Activated naive CD8-positive, alpha-beta T cell treated with anti-CD3 and anti-CD28 coated beads, Interleukin-2, amount 10 ng/mL, durations not matched to agents 7 days and 5 days (primary cell): ENCODE results near the gene RAMP2. TPM values are rescaled to one million over a fixed set of nuclear protein-coding genes. Genes with fewer than 3 reads are reported as not detected.
A peak's percentile ranks its signal among the peaks of the same experiment; 100 is the strongest.
"Not testable (repeated sequence)": the region's sequence is repeated elsewhere in the genome, so short reads cannot be mapped to it uniquely, and the experiment has no call there.

ENCODE experiments used
- ATAC-seq: fragments of 150-1000 bp; cut with Tn5 transposase; one replicate; pipeline ENCODE4 v1.10.0; 2021; ENCODE audit warnings: low read depth, moderate library complexity
- POLR2A ChIA-PET: fragments of 350-600 bp; sonication (Branson Sonifier 250); formaldehyde crosslinking; loops from one replicate; lab custom pipeline; 2021; ENCODE audit warnings: antibody characterized with exemption; lab: Charles Lee
- DNase-seq: peaks from one replicate; pipeline ENCODE4 v3.0.0; 2021
- H3K27ac Mint-ChIP-seq: one replicate; pipeline ENCODE4 v1.8.0; 2022; ENCODE audit warnings: mild to moderate bottlenecking, mixed read lengths
- H3K27me3 Mint-ChIP-seq: one replicate; pipeline ENCODE4 v1.8.0; 2022; ENCODE audit warnings: mild to moderate bottlenecking, moderate library complexity, mixed read lengths
- H3K36me3 Mint-ChIP-seq: one replicate; pipeline ENCODE4 v1.8.0; 2021; ENCODE audit warnings: mild to moderate bottlenecking, mixed read lengths
- H3K4me1 Mint-ChIP-seq: one replicate; pipeline ENCODE4 v1.8.0; 2021; ENCODE audit warnings: mixed read lengths
- H3K4me3 Mint-ChIP-seq: one replicate; pipeline ENCODE4 v1.8.0; 2022; ENCODE audit warnings: mild to moderate bottlenecking, moderate library complexity, mixed read lengths
- H3K9me3 Mint-ChIP-seq: one replicate; pipeline ENCODE4 v1.8.0; 2021; ENCODE audit warnings: mixed read lengths
- total RNA-seq, 2 experiments: library from RNA; stranded (reverse); gene quantifications; one replicate each; pipeline ENCODE4 v1.2.3, GENCODE V29; 2021

Gene RAMP2
- total RNA-seq, 2 experiments from 2014 or later = not detected

DNA sequence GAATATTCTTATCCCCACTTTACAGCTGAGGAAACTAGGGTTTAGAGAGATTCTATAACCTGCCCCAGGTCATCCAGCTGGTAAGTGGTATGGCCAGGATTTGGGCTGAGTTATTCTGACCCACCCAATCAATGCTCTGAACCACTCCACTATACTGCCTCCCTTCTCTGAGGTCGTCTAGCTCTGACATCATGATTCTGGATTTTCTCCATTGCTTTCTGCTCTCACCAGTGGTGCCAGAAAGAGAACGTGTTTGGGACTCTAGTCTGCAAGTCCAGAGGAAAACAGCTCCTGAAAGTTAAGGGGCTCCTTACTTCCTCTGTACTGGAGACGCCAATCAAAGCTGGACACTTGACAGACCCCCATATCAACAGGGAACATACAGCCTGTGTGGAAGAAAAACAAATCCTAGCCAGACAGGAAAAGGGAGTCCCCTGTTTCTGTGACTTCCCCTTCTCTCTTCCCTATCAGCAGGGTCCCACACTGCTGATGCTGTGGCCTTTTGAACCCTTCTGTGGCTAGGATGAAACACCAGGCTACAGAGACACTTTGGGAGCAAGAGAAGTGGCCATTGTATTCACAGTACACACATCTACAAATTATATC, 10.2 kb upstream of the RAMP2 start:
- ATAC-seq (no peak), DNase-seq (no peak)
- no peaks in the 10 kb centered on the region for H3K36me3 Mint-ChIP-seq
- H3K4me1 Mint-ChIP-seq = no peaks in the 10 kb centered on the region
- no peaks in the 10 kb centered on the region for H3K9me3 Mint-ChIP-seq
- H3K27ac Mint-ChIP-seq = no peak overlapping the region
- no peak overlapping the region for H3K4me3 Mint-ChIP-seq
- POLR2A ChIA-PET = interaction anchor here (1.1 kb wide), 1 partner anchor 17 kb away, joined by 3 read pairs; no protein-coding TSS in a partner anchor
- H3K27me3 Mint-ChIP-seq = peaks cover 62% of the 10 kb centered on the region

DNA sequence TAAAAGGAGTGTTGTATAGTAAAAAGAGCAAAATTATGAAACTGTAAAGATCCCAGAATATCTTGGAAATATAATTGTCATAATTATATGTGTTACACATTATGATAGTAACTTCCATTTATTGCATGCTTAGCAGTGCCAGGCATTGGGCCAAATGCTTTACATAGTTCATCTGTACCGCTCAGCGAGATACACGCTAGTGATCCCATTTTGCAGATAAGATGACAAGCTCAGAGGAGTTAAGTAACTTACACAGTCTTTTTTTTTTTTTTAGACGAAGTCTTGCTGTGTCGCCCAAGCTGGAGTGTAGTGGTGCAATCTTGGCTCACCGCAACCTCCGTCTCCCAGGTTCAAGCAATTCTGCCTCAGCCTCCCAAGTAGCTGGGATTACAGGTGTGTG, 9.4 kb upstream of the RAMP2 start:
- ATAC-seq = no peak
- DNase-seq = no peak
- Mint-ChIP-seq H3K36me3 (no peaks in the 10 kb centered on the region), H3K4me1 (no peaks in the 10 kb centered on the region), H3K4me3 (no peak overlapping the region), H3K27me3 (peaks cover 61% of the 10 kb centered on the region), H3K9me3 (no peaks in the 10 kb centered on the region), H3K27ac (no peak overlapping the region)
- POLR2A ChIA-PET = no interaction called here

DNA sequence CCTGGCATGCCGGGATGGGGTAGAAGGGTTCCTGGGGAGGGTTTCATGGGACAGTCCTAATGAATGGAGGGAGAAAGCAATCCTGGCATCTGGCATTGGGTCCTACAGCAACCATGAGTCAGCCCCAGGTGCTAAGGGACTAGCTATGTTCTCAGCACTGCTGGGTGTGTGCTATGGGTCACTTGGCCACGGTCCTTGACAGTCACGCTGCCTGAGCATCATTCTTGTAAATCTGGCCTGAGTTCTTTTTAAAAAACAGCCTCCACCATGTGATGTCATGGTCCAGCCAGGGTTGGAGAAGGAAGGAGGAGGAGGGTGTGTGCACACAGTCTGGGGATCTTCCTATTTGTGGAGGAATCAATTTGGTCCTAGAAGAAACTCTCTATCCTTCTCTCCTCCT, 6.2 kb upstream of the RAMP2 start:
- Mint-ChIP-seq H3K4me3 (no peak overlapping the region), H3K9me3 (no peaks in the 10 kb centered on the region), H3K36me3 (no peaks in the 10 kb centered on the region), H3K27me3 (peaks cover 62% of the 10 kb centered on the region), H3K4me1 (no peaks in the 10 kb centered on the region), H3K27ac (no peak overlapping the region)
- no peak for DNase-seq
- POLR2A ChIA-PET = interaction anchor here (0.8 kb wide), 1 partner anchor 17 kb away, joined by 4 read pairs; no protein-coding TSS in a partner anchor
- no peak for ATAC-seq

DNA sequence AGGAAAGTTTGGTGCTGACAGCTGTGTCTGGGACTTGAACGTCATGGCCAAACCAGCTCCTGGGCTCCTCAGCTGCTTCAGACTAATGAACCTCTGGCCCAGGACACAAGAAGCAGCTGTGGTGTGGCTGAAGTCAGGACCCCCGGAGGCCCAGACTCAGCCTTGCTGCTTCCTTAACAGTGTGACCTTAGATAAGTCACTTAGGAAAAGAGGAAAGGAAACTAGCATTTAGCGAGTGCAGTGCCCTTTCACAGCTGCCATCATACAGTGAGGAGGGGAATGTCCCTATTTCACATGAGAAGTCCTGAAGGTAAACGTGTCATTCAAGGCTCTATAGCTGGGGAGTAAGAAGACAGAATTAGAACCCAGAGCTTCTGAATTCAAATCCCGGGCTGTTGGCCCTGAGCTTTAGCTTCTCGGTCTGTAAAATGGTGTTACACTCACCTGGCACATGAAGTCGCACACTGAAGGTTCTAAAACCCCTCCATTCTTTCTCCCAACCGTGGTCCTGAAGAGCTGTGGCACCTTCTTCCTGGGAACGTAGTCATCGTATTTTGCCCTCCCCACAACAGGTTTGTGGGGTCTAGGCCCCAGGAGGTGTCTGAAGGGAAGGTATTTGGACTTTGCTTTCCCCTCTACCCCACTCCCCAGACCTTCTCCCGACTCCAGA, 910 bp upstream of the RAMP2 start:
- no peak for DNase-seq
- Mint-ChIP-seq H3K9me3 (no peaks in the 10 kb centered on the region), H3K27me3 (peaks cover 66% of the 10 kb centered on the region), H3K36me3 (no peaks in the 10 kb centered on the region), H3K27ac (no peak overlapping the region), H3K4me1 (no peaks in the 10 kb centered on the region), H3K4me3 (peak overlapping the region; percentile 18)
- POLR2A ChIA-PET = interaction anchor here (1.4 to 1.7 kb wide), 3 partner anchors 10 to 182 kb away, joined by 3 to 6 read pairs (median 6); partner anchors contain the start of genes PSMC3IP and VPS25
- no peak for ATAC-seq

DNA sequence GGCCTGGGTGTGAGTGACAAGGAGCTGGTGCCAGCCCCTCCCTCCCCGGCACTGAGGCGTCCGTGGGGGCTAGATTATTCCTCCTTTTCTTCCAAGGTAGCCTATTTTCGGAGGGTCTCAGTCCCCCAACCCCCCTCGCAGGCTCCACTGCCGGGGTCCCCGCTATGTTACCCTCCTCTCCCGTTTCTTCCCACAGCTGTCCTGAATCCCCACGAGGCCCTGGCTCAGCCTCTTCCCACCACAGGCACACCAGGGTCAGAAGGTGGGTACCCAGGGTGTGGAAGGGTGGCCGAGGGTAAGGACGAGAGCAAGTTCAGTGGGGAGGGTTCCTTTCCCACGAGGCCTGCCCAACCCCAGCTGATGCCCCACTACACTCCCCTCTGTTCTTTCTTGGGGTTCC, 611 bp downstream of the RAMP2 start:
- peak overlapping the region; percentile 16 for H3K4me3 Mint-ChIP-seq
- ATAC-seq = no peak
- POLR2A ChIA-PET = interaction anchor here (0.6 to 0.8 kb wide), 2 partner anchors 44 to 183 kb away, joined by 3 to 5 read pairs; no protein-coding TSS in a partner anchor

DNA sequence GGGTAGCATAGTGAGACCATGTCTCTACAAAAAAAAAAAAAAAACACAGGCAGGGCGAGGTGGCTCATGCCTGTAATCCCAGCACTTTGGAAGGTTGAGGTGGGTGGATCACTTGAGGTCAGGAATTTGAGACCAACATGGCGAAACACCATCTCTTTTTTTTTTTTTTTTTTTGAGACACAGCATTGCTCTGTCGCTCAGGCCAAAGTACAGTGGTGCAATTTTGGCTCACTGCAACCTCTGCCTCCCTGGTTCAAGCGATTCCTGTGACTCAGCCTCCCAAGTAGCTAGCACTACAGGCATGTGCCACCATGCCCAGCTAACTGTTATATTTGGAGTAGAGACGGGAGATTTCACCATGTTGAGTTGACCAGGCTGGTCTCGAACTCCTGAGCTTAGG, 5.1 kb downstream of the RAMP2 start:
- POLR2A ChIA-PET = no interaction called here
- Mint-ChIP-seq H3K9me3 (no peaks in the 10 kb centered on the region), H3K4me1 (no peaks in the 10 kb centered on the region), H3K36me3 (no peaks in the 10 kb centered on the region), H3K27me3 (peaks cover 38% of the 10 kb centered on the region), H3K4me3 (no peak overlapping the region), H3K27ac (no peak overlapping the region)
- no peak for DNase-seq
- ATAC-seq = no peak

More for the DNA sequence above, 611 bp downstream of the RAMP2 start:
- H3K9me3 Mint-ChIP-seq = no peaks in the 10 kb centered on the region
- no peak for DNase-seq
- H3K4me1 Mint-ChIP-seq = no peaks in the 10 kb centered on the region
- H3K27ac Mint-ChIP-seq = no peak overlapping the region
- H3K36me3 Mint-ChIP-seq = no peaks in the 10 kb centered on the region
- H3K27me3 Mint-ChIP-seq = peaks cover 60% of the 10 kb centered on the region

DNA sequence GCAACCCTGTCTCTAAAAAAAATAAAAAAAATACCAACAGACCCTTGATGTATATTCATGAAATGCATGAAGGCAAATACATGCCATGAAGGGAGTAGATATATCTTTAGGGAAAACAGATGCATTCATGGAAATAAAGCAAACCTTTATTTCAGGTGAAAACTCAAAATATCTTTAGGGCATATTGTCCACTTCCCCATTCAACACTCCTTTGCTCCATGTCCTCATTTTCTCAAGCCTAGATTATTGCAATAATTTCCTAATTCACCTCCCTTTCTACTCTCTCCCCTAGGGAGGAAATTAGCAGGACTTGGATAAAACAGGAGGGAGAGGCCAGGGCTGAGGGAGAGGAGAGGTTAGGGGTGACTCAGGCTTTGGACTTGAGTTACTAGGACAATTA, 6.5 kb downstream of the RAMP2 start:
- Mint-ChIP-seq H3K27ac (no peak overlapping the region), H3K4me1 (peaks cover 6% of the 10 kb centered on the region), H3K9me3 (no peaks in the 10 kb centered on the region), H3K27me3 (peaks cover 28% of the 10 kb centered on the region), H3K36me3 (no peaks in the 10 kb centered on the region), H3K4me3 (no peak overlapping the region)
- DNase-seq (no peak), ATAC-seq (no peak)
- POLR2A ChIA-PET = no interaction called here

DNA sequence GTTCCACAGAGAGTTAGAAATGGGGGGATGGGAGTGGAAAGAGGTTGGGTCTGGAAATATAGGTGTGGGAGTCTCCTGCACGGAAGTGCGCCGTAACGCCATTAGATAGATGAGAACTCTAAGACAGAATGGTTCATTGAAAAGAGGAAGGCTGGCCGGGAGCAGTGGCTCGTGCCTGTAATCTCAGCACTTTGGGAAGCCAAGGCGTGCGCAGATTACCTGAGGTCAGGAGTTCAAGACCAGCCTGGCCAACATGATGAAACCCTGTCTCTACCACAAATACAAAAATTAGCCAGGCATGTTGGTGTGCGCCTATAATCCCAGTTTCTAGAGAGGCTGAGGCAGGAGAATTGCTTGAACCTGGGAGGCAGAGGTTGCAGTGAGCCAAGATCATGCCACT, 7.0 kb downstream of the RAMP2 start:
- H3K9me3 Mint-ChIP-seq, H3K27ac Mint-ChIP-seq, H3K36me3 Mint-ChIP-seq, DNase-seq, ATAC-seq, H3K4me3 Mint-ChIP-seq, H3K4me1 Mint-ChIP-seq, POLR2A ChIA-PET: not testable (repeated sequence)
- H3K27me3 Mint-ChIP-seq = peaks cover 23% of the 10 kb centered on the region

DNA sequence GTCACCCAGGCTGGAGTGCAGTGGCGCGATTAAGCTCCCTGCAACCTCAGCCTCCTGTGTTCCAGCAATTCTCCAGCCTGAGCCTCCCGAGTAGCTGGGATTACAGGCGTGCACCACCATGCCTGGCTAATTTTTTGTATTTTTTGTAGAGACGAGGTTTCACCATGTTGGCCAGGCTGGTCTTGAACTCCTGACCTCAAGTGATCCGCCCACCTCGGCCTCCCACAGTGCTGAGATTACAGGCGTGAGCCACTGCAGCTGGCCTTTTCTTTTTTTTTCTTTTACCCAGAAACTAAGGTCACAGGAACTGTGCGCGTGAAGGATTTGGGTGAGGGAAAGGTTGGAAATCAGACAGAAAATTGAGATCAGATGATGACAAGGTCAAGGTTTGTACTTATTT, 8.9 kb downstream of the RAMP2 start:
- H3K36me3 Mint-ChIP-seq, H3K9me3 Mint-ChIP-seq, H3K4me3 Mint-ChIP-seq, ATAC-seq, H3K27ac Mint-ChIP-seq, DNase-seq, POLR2A ChIA-PET: not testable (repeated sequence)
- Mint-ChIP-seq H3K4me1 (peaks cover 20% of the 10 kb centered on the region), H3K27me3 (peaks cover 14% of the 10 kb centered on the region)

DNA sequence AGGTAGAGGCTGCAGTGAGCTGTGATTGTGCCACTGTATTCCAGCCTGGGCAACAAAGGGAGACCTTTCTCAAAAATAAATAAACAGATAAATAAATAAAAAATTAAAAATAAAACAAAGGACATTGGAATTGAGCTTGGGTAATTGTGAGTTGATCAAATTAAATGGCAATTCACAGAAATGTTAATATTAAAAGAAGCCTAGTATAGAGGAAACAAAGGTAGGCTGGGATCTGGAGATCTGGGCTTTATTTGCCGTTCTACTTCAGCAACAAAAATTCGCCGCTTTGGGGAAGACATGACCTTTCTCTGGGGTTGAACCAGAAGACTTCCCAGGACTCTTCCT, 11.9 kb downstream of the RAMP2 start:
- POLR2A ChIA-PET = interaction anchor here (1.0 to 2.4 kb wide), 16 partner anchors 9 to 225 kb away, joined by 3 to 19 read pairs (median 4); partner anchors contain the start of genes BECN1, CNTD1, COA3 and PLEKHH3
- peaks cover 22% of the 10 kb centered on the region for H3K4me1 Mint-ChIP-seq
- peaks cover 9% of the 10 kb centered on the region for H3K36me3 Mint-ChIP-seq
- no peaks in the 10 kb centered on the region for H3K9me3 Mint-ChIP-seq
- no peak for DNase-seq
- H3K27ac Mint-ChIP-seq = peak overlapping the region; percentile 97
- no peak for ATAC-seq
- peak overlapping the region; percentile 100 for H3K4me3 Mint-ChIP-seq
- H3K27me3 Mint-ChIP-seq = peaks cover 7% of the 10 kb centered on the region

DNA sequence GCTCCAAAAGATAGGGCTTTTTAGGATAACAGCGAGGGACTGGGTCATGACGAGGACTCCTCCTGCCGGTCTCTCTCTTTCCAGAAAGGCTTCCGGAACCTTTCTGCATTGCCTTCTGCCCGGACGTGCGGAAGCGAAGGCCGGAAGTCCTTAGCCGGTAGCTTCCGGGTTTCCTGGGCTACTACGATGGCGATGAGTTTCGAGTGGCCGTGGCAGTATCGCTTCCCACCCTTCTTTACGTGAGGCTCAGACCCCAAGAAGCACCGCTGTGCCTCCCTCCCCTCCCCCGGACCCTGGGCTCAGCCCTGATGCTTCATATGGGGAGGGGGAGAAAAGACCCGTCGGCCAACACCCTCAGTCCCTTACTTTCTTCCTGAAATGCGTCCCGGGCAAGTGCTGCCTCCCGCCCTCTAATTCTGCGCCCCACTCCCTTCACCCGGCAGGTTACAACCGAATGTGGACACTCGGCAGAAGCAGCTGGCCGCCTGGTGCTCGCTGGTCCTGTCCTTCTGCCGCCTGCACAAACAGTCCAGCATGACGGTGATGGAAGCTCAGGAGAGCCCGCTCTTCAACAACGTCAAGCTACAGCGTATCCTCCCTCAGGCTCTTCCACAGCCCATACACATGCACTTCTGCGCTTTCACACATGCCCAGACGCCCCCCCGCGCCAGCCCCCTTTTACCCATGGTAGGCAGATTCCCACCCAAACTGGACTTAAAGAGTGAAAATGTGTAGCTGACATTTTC, 12.4 kb downstream of the RAMP2 start, which contains the start of gene VPS25:
TSS of gene VPS25 (plus strand) at position 160 of the 746 bp plus-strand sequence. CDS start at position 187, 27 bp downstream.
- Mint-ChIP-seq H3K36me3 (peaks cover 9% of the 10 kb centered on the region), H3K4me1 (peaks cover 22% of the 10 kb centered on the region), H3K27me3 (peaks cover 2% of the 10 kb centered on the region), H3K4me3 (peak within 1 kb of the TSS; percentile 100), H3K9me3 (no peaks in the 10 kb centered on the region), H3K27ac (peak within 1 kb of the TSS; percentile 97)
- ATAC-seq = peak; percentile 87
- POLR2A ChIA-PET = interaction anchor here (0.8 to 2.4 kb wide), 20 partner anchors 9 to 595 kb away, joined by 3 to 19 read pairs (median 4); partner anchors contain the start of genes BECN1, CNTD1, COA3 and PLEKHH3
- DNase-seq = peak; percentile 74

DNA sequence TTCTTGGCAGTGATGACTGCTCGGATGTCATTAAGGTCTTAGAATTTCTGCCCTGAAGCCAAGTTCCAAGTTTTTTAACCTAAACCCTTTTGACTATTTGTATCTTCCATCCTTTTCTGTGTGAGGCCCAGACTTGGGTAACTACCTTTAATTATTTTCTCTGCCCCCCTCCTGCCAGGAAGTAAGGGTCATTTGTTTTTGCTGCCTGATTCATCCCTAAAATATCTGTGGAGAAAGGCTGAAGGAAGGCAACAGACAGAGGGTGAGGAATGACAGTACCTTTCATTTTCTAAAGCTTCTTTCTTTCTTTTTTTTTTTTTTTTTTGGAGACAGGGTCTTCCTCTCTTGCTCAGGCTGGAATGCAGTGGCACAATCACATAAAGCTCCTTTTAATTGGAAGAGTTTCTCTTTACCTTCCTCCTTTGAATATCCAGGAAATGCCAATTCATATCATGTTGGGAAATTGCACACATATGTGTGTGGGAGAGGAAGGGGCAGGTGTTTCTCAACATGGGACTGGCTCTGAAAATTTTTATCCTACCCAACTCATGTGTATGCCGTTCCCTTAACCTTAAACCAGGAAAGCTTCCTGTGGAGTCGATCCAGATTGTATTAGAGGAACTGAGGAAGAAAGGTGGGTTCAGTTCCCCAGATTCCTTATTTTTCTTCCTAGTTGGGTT, 13.2 kb downstream of the RAMP2 start:
- peak overlapping the region; percentile 97 for H3K27ac Mint-ChIP-seq
- H3K36me3 Mint-ChIP-seq = peaks cover 15% of the 10 kb centered on the region
- no peaks in the 10 kb centered on the region for H3K9me3 Mint-ChIP-seq
- no peak for ATAC-seq
- no peak for DNase-seq
- peak overlapping the region; percentile 100 for H3K4me3 Mint-ChIP-seq
- no peaks in the 10 kb centered on the region for H3K27me3 Mint-ChIP-seq
- POLR2A ChIA-PET = interaction anchor here (0.8 to 2.4 kb wide), 11 partner anchors 9 to 594 kb away, joined by 3 to 19 read pairs (median 4); partner anchors contain the start of genes CNTD1, COA3, RETREG3 and RPL27
- peaks cover 22% of the 10 kb centered on the region for H3K4me1 Mint-ChIP-seq
